Stimulated activated naive CD8-positive, alpha-beta T cell treated with anti-CD3 and anti-CD28 coated beads, Interleukin-15, amount 100 ng/mL, for 72 hours (primary cell): ENCODE results near the gene OTUD3.
"Not testable (repeated sequence)": the region's sequence is repeated elsewhere in the genome, so short reads cannot be mapped to it uniquely, and the experiment has no call there.

ENCODE experiments used
- ATAC-seq: fragments of 150-1000 bp; cut with Tn5 transposase; 2 replicates; pipeline ENCODE4 v1.10.0; 2021; ENCODE audit warnings: mild to moderate bottlenecking, moderate library complexity
- DNase-seq, 2 donors: peaks; one replicate each; pipeline ENCODE4 v3.0.0; 2021 to 2022
- H3K27ac Mint-ChIP-seq, 2 donors: one replicate each; pipeline ENCODE4 v1.8.0; 2022; ENCODE audit warnings: mild to moderate bottlenecking in 2 of 2, mixed read lengths in 2 of 2, moderate library complexity in 2 of 2
- H3K27me3 Mint-ChIP-seq: one replicate; pipeline ENCODE4 v1.8.0; 2022; ENCODE audit warnings: mixed read lengths
- H3K4me1 Mint-ChIP-seq: one replicate; pipeline ENCODE4 v1.8.0; 2022; ENCODE audit warnings: mild to moderate bottlenecking, mixed read lengths
- H3K4me3 Mint-ChIP-seq, 2 donors: one replicate each; pipeline ENCODE4 v1.8.0; 2022; ENCODE audit warnings: mild to moderate bottlenecking in 2 of 2, mixed read lengths in 2 of 2, moderate library complexity in 1 of 2
- H3K9me3 Mint-ChIP-seq, 2 donors: one replicate each; pipeline ENCODE4 v1.8.0; 2022; ENCODE audit warnings: mixed read lengths in 2 of 2

The OTUD3 gene

DNA sequence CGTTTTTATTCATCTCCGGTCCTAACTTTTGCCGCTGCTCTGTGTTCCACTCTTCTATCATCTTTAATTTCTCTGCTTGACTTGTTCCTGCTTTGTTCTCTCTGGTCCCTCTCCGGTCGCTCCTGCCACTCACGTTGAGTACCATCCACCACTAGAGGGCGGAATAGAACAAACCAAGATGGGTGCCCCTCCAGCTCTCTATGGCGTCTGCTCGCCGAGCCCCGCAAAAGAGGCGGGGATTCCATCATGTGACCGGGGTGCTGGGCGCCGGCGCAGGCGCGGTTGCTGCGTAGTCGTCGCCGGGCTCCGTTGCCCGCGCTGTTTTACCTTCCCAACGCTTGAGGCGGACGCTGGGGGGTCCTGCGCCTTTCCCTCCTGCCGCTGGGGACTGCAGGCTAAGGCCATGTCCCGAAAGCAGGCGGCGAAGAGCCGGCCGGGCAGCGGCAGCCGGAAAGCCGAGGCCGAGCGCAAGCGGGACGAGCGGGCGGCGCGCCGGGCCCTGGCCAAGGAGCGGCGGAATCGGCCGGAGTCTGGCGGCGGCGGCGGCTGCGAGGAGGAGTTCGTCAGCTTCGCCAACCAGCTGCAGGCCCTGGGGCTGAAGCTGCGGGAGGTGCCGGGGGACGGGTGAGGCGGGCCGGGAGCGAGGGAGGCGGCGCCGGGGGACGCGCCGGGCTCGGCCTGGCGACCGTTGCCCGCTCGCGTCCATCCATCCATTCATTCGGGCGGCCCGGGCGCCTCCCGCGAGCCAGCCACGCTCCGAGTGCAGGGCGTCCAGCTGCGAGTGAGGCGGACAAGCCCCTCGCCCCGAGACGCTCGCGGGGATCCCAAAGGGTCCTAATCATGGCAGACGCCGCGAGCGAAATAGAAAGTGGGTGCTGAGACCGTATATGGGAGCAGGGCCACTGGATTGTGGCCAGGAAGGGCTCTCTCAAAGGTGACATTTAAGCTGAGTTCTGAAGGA is at the start of gene OTUD3:
OTUD3 (plus strand) TSS at position 285 of the 961 bp plus-strand sequence; CDS start at position 404, 119 bp downstream.
- Mint-ChIP-seq H3K4me1 (peaks cover 39% of the 10 kb centered on the region), H3K4me3 (peak within 1 kb of the TSS; percentile 91 to 92), H3K9me3 (peaks cover 0 to 4% of the 10 kb centered on the region in 2 donors), H3K27ac (peak within 1 kb of the TSS; percentile 96 to 97), H3K27me3 (peaks cover 19% of the 10 kb centered on the region)
- peak; percentile 95 for ATAC-seq
- peak; percentile 95 to 97 for DNase-seq

DNA sequence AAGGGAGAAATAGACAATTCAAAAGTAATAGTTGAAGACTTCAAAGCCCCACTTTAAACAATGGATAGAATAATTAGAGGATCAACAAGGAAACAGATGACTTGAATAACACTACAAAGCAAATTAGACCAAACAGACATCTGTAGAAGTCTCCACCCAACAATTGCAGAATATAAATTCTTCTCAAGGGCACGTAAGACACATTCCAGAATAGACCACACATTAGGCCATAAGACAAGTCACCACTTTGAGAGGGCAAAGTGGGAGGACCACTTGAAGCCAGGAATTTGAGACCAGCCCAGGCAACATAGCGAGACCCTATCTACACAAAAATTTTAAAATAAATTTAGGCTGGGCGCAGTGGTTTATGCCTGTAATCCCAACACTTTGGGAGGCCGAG is 46.6 kb upstream of the OTUD3 start:
- no peak for DNase-seq
- H3K9me3 Mint-ChIP-seq, result no peaks in the 10 kb centered on the region
- H3K27me3 Mint-ChIP-seq, result peaks cover 23% of the 10 kb centered on the region
- H3K4me1 Mint-ChIP-seq, result no peaks in the 10 kb centered on the region
- H3K4me3 Mint-ChIP-seq, result no peak overlapping the region
- no peak for ATAC-seq
- no peak overlapping the region for H3K27ac Mint-ChIP-seq

DNA sequence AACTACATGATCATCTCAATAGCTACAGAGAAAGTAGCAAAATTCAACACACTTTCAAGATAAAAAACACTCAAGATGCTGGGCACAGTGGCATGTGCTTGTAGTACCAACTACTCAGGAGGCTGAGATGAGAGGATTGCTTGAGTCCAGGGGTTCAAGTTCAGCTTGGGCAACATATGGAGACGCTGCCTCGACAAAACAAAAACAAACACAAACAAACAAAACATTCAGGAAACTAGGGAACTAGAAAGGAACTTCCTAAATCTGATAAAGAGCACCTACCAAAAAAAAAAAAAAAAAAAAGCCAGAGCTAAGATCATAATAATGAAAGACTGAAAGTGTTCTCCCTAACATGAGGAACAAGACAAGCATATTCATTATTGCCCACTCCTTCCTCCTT is 44.3 kb upstream of the OTUD3 start:
- H3K27ac Mint-ChIP-seq, result no peak overlapping the region
- no peaks in the 10 kb centered on the region for H3K4me1 Mint-ChIP-seq
- no peaks in the 10 kb centered on the region for H3K9me3 Mint-ChIP-seq
- H3K4me3 Mint-ChIP-seq, result no peak overlapping the region
- no peak for DNase-seq
- no peak for ATAC-seq
- peaks cover 2% of the 10 kb centered on the region for H3K27me3 Mint-ChIP-seq

DNA sequence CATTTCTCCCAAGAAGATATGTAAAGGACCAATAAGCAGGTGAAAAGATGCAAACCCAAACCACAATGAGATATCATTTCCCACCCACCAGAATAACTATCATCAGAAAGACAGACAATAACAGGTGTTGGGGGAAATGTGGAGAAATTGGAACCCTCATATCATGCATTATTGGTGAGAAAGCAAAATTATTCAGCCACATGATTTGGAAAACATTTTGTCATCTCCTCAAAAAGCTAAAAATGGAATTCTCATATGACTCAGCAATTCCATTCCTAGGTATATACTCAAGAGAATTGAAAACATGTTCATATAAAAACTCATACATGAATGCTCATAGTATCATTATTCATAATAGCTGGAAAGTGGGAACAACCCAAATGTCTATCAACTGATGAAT is 42.0 kb upstream of the OTUD3 start:
- Mint-ChIP-seq H3K9me3 (no peaks in the 10 kb centered on the region), H3K4me1 (no peaks in the 10 kb centered on the region), H3K27ac (no peak overlapping the region), H3K4me3 (no peak overlapping the region), H3K27me3 (peaks cover 10% of the 10 kb centered on the region)
- ATAC-seq (no peak), DNase-seq (no peak)

DNA sequence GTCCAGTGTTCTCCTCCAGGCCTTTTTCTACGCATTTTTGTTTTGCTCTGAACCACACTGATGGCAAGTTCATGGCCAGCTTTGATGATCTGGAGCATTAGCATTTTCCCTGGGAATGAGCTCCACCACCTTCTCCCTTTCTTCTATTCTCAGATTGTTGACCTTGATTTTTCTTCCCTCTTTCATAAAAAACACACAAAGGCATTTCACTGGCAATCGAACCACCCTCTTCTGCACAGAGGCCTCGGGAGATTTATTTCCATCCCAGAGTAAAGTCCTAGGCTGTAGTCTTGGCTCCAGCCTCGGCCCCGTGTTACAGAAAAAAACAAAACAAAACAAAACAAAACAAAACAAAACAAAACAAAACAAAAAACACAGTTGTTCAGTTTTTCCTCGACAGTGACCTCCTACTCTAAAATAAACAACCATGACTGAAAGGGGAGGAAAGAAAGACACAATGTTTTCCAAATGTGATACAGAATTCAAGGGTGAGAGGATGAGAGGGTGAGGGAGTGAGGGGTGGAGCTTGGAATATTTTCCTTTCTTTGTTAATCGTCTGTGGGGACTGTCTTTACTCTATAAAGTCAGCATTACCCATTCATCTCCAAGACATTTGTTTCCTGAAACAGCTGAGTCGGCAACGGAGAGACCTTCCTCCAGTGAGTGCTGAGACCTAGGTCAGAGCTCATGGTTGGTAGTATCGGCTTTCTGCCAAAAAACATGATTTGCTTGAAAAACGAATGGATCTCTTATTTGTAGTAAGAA is 37.3 kb upstream of the OTUD3 start:
- Mint-ChIP-seq H3K27ac (peak overlapping the region in 1 of 2 donors; percentile 4), H3K27me3 (peaks cover 44% of the 10 kb centered on the region), H3K4me3 (no peak overlapping the region), H3K4me1 (no peaks in the 10 kb centered on the region), H3K9me3 (no peaks in the 10 kb centered on the region)
- DNase-seq (no peak), ATAC-seq (no peak)

- H3K27me3 Mint-ChIP-seq, result peaks cover 50% of the 10 kb centered on the region
- ATAC-seq (no peak), DNase-seq (no peak)
- no peaks in the 10 kb centered on the region for H3K4me1 Mint-ChIP-seq
- H3K9me3 Mint-ChIP-seq, result no peaks in the 10 kb centered on the region
- no peak overlapping the region for H3K4me3 Mint-ChIP-seq
- H3K27ac Mint-ChIP-seq, result no peak overlapping the region
Observed at GRCh38 chr1:19845555-19845954, 36.6 kb upstream of the OTUD3 start.

- Mint-ChIP-seq H3K27me3 (peaks cover 51% of the 10 kb centered on the region), H3K4me3 (no peak overlapping the region), H3K9me3 (no peaks in the 10 kb centered on the region), H3K4me1 (no peaks in the 10 kb centered on the region), H3K27ac (no peak overlapping the region)
- DNase-seq (no peak), ATAC-seq (no peak)
Observed at GRCh38 chr1:19846338-19846737, 35.9 kb upstream of the OTUD3 start.

GRCh38 chr1:19847334-19847733 is 34.9 kb upstream of the OTUD3 start:
- not testable (repeated sequence) for DNase-seq, H3K9me3 Mint-ChIP-seq, H3K4me1 Mint-ChIP-seq, H3K4me3 Mint-ChIP-seq, ATAC-seq
- H3K27me3 Mint-ChIP-seq, result peaks cover 51% of the 10 kb centered on the region
- H3K27ac Mint-ChIP-seq, result peak overlapping the region in 1 of 2 donors; percentile 7

DNA sequence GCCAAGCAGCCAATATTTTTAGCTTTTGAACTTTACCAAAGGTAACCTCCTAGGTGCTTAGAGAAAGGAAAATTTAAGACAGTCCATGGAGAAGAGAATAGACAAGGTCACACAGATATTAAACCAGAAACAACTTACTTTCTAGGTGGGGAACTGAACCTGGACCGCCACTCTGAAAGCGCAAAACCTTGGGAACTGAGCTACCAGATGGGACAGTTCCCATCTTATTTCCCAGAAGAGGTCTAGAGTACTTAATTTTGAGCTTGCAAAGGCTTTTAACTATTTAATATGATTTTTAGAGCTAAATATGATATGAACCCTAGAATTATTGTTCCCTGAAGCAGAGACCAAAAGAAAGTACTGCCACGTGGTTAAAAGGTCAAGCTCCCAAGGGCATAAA is 32.9 kb upstream of the OTUD3 start:
- not testable (repeated sequence) for ATAC-seq, H3K27ac Mint-ChIP-seq, DNase-seq, H3K9me3 Mint-ChIP-seq, H3K4me3 Mint-ChIP-seq, H3K4me1 Mint-ChIP-seq
- peaks cover 51% of the 10 kb centered on the region for H3K27me3 Mint-ChIP-seq

DNA sequence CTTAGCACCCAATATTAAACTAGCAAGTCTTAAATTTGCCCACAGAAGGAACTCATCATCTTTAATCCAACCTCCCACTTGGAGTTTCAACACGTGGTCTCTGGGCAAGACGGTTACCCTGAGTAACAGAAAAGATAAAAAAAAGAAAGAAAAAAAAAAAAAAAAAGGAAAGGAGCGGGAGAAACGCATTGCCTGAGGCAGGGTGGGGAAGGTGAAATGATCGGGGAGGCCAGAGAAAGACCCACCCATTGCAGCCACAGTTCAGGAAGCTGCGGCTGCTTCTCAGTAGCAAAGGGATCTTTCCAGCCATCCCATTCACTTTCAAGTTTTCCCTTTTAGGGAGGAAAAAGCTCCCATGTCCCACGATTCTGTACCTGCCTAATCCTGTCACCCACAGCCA is 32.0 kb upstream of the OTUD3 start:
- peaks cover 48% of the 10 kb centered on the region for H3K27me3 Mint-ChIP-seq
- no peak for DNase-seq
- no peaks in the 10 kb centered on the region for H3K9me3 Mint-ChIP-seq
- ATAC-seq, result no peak
- H3K27ac Mint-ChIP-seq, result no peak overlapping the region
- H3K4me1 Mint-ChIP-seq, result no peaks in the 10 kb centered on the region
- H3K4me3 Mint-ChIP-seq, result no peak overlapping the region

DNA sequence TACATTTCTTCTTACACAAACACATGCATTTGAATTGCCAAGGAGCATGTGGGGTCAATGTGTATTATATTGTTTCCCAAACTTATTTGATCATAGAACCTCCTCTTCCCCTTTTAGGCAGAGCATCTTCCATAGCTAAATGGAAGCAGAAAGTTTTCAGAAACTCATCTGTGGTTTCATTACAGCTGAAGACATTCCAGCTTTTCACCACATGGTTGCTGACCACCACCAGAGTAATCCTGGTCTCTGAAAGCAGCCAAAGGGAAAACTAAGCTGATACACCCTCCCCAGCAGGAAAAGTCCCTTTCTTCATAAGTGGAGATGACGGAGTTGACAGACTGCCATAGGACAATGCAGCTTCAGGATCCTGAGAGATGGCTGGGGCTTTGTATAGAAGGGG is 30.2 kb upstream of the OTUD3 start:
- H3K27ac Mint-ChIP-seq, result no peak overlapping the region
- ATAC-seq (no peak), DNase-seq (no peak)
- no peaks in the 10 kb centered on the region for H3K9me3 Mint-ChIP-seq
- H3K4me1 Mint-ChIP-seq, result no peaks in the 10 kb centered on the region
- H3K4me3 Mint-ChIP-seq, result no peak overlapping the region
- H3K27me3 Mint-ChIP-seq, result peaks cover 31% of the 10 kb centered on the region

DNA sequence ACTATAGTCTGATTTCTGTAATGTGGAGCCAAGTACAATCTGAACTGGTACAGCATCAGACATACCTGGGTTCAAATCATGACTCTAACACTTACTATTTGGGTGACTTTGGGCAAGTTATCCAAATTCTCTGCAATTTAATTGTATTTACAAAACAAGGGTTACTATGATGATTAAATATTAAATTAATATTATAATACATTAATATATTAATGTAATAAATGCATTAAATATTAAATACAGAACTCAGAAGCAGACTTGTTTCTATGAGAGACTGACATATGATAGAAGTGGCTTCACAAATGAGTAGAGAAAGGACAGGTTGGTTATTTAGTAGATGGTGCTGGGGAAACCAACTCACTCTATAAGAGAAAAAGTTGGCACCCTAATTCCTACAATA is 27.3 kb upstream of the OTUD3 start:
- H3K4me3 Mint-ChIP-seq, result no peak overlapping the region
- DNase-seq, result no peak
- ATAC-seq, result no peak
- peaks cover 32% of the 10 kb centered on the region for H3K27me3 Mint-ChIP-seq
- no peaks in the 10 kb centered on the region for H3K4me1 Mint-ChIP-seq
- H3K9me3 Mint-ChIP-seq, result no peaks in the 10 kb centered on the region
- no peak overlapping the region for H3K27ac Mint-ChIP-seq

- no peak overlapping the region for H3K4me3 Mint-ChIP-seq
- H3K4me1 Mint-ChIP-seq, result no peaks in the 10 kb centered on the region
- DNase-seq (no peak), ATAC-seq (no peak)
- peaks cover 36% of the 10 kb centered on the region for H3K27me3 Mint-ChIP-seq
- H3K9me3 Mint-ChIP-seq, result peaks cover 0 to 6% of the 10 kb centered on the region in 2 donors
- no peak overlapping the region for H3K27ac Mint-ChIP-seq
Observed at GRCh38 chr1:19858893-19859292, 23.3 kb upstream of the OTUD3 start.

DNA sequence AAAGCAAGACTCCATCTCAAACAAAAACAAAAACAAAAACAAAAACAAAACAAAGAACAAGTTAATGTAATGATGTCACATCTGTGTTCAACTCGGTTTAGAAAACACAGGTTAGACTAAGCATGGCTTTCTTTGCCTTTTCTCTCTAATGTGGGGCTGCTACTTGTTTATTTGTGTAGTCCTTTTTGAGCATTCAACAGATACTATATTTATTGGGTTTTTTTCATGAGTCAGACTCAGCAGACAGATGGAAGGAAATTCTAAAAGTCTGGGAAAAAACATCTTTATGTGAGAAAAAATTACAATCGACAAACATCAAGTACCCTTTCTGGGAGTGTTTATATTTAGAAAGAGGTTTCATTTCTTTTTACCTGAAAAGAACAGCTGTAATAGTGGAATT is 22.3 kb upstream of the OTUD3 start:
- Mint-ChIP-seq H3K4me3 (no peak overlapping the region), H3K27me3 (peaks cover 28% of the 10 kb centered on the region), H3K4me1 (no peaks in the 10 kb centered on the region), H3K9me3 (peaks cover 0 to 6% of the 10 kb centered on the region in 2 donors), H3K27ac (no peak overlapping the region)
- no peak for DNase-seq
- no peak for ATAC-seq

DNA sequence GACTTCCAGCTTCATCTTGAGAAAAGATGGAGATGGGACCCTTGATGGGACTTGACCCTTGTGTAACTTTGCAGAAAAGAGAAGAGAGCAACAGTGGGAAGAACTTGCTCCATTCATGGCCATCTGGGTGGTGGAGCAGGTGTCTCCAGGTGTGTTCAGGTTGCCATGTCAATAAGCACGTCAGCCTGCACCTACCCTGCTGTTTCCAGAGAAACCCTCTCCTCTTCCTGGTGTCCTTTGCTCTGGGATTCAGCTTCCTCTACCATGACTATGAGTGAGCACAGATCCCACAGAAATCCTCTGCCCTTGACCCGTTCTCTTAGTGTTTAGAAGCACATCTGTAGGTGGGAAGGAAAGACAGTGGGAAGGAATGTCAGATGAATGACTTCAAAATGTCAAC is 21.8 kb upstream of the OTUD3 start:
- Mint-ChIP-seq H3K27me3 (peaks cover 29% of the 10 kb centered on the region), H3K27ac (no peak overlapping the region), H3K4me1 (no peaks in the 10 kb centered on the region), H3K4me3 (no peak overlapping the region), H3K9me3 (peaks cover 0 to 6% of the 10 kb centered on the region in 2 donors)
- no peak for ATAC-seq
- DNase-seq, result no peak

DNA sequence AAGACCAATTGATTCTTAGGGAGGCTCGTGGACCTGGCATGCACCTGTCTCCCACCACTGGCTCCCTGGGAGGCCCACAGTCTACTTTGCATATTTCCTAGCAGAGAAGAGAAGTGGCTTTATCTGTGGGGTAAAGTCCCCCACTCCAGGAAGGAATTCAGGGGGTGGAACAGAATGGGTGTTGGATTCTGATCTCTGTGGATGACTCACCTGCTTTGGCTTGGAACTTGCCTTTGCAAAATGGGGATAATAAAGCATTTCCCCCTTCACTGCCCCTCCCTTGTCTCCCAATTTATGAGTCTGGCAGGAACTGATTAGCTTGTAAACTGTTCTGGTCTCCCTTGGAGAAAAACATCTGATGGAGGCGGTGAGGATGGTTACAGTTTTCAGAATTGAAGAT is 21.2 kb upstream of the OTUD3 start:
- Mint-ChIP-seq H3K27ac (no peak overlapping the region), H3K4me3 (no peak overlapping the region), H3K4me1 (no peaks in the 10 kb centered on the region), H3K9me3 (peaks cover 0 to 6% of the 10 kb centered on the region in 2 donors), H3K27me3 (peaks cover 35% of the 10 kb centered on the region)
- DNase-seq (no peak), ATAC-seq (no peak)
